ES-I3 (cell line): ENCODE data around the gene ZNF181.

Experiments used
- H3K36me3 ChIP-seq: 2 replicates; pipeline ENCODE4 v1.6.1; 2013; ENCODE audit warnings: mild to moderate bottlenecking, low read length, control low read depth, moderate library complexity; ENCODE audit not compliant: insufficient read depth
- H3K4me1 ChIP-seq: 2 replicates; pipeline ENCODE4 v1.6.1; 2013; ENCODE audit warnings: mild to moderate bottlenecking, control low read depth, low read length; ENCODE audit not compliant: insufficient read depth
- H3K9ac ChIP-seq: 2 replicates; pipeline ENCODE4 v1.6.1; 2013; ENCODE audit warnings: low read depth, mild to moderate bottlenecking, low read length, moderate library complexity
- H3K9me3 ChIP-seq: 2 replicates; pipeline ENCODE4 v1.6.1; 2013; ENCODE audit warnings: mild to moderate bottlenecking, low read length, moderate library complexity; ENCODE audit not compliant: control insufficient read depth, insufficient read depth

ZNF181 gene

DNA sequence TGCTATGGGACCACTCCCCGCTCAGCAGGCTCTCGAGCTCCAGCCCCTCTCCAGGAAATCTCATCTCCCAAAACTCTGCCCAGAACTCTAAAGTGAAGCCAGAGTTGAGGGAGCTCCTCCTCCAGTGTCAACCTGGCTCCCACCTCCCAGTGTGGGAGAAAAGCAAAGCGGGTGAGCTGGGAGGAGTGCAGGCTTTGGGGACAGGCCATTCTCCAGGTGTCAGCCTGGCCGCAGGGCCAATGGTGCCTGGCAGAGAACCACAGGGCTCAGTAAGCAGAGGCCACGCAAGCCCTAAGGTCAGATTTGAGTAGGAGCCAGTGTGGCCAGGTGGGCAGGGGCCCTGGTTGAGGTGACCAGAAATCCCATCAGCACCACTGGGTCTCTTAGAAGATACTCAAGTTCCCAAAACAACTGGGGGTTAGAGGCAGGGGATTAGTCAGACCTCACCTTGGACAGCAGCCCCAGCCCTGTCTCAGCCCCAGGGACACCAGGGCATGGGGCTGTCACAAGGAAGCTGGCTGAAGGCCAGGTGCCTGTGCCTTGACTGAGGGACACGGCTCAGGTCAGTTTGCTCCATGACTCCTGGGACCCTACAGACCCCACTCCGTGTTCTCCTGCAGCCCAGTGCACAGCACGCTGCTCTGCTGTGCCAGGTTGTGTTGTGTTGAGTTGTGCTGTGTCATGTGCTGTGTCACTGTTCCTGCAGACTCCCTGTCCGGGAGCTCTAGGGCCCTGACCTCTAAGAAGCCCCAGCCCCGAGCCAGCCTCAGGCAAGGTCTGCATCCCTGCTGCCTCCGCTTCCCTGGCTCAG lies 2.8 kb upstream of the ZNF181 start:
- Histone ChIP-seq H3K9ac (no peak overlapping the region), H3K36me3 (no peaks in the 10 kb centered on the region), H3K4me1 (no peaks in the 10 kb centered on the region), H3K9me3 (peaks cover 2% of the 10 kb centered on the region; the same call in 1 of the 2 replicates)

DNA sequence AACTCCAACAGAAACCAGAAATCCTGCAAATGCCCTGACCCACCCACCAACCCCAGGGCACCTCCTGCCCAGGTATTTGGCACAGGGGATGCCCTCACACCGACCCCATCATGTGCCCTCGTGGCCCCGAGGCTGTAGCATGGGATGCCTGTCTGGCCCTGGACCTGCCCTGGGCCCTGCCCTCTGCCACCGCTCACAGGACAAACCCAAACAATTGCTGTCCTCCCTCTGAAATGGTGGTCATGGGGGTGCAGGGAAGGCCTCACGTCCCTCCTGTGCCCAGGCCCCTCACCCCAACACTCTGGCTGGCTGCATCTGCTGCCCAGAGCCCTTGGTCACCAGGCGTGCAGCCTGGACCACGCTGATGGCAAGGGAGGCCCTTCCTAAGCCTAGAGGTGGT lies 2.1 kb upstream of the ZNF181 start:
- Histone ChIP-seq H3K36me3 (no peaks in the 10 kb centered on the region), H3K9me3 (peaks cover 2% of the 10 kb centered on the region; the same call in 1 of the 2 replicates), H3K9ac (no peak overlapping the region), H3K4me1 (no peaks in the 10 kb centered on the region)

DNA sequence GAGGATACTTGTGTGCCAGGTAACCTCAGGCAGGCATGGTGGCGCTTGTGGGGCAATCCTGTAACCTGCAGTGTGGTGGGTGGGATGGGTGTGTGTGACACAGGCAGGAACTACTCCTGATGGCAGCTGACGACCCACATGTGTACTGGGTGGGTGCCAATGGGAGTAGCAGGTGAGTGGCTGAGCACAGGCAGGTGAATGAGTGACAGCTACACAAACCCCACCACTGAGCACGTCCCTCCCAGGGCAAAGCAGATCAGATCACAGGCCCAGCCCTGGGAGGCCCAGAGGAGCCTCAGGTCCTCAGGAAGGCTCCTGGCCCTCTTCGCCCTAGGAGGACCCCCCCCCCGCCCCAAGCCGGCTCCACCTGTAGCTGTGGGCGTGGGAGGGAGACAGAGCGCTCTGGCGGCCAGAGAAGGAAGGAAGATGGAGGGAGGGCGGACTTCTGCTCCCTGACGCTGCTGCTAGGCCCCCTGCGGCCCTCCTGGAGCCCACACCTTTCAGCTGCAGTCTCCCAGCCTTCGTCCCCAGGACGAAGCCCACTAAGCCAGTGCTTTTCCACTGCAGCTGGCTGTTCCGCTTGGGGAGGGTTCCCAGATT lies 1.3 kb upstream of the ZNF181 start:
- Histone ChIP-seq H3K4me1 (no peaks in the 10 kb centered on the region), H3K9ac (peak overlapping the region; percentile 93), H3K36me3 (no peaks in the 10 kb centered on the region), H3K9me3 (peaks cover 2% of the 10 kb centered on the region; the same call in 1 of the 2 replicates)

DNA sequence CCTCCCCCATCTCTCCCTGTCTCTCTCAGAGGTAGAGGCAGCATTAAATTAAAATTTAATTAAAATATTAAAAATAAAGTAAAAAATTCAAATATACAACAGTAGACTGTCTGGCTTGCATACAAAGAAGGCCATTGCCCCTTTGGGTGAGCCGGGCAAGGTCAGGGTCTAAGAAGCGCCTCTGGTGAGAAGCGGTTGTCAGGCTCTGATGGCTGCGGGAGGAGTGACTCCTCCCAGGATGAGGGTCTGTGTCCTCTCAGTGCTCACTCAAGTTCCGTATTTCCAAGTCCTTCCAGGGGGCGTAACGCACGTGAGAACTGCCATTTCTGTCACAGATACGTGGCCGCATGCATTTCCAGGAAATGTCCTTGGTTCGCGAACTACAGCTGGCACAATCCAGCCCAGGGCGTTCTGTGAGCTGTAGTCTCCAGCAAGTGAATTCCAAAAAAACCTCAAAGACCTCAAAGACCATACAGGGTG lies 737 bp upstream of the ZNF181 start:
- H3K4me1 ChIP-seq: no peaks in the 10 kb centered on the region
- H3K9me3 ChIP-seq: no peaks in the 10 kb centered on the region
- no peaks in the 10 kb centered on the region for H3K36me3 ChIP-seq
- peak overlapping the region; percentile 93 for H3K9ac ChIP-seq

DNA sequence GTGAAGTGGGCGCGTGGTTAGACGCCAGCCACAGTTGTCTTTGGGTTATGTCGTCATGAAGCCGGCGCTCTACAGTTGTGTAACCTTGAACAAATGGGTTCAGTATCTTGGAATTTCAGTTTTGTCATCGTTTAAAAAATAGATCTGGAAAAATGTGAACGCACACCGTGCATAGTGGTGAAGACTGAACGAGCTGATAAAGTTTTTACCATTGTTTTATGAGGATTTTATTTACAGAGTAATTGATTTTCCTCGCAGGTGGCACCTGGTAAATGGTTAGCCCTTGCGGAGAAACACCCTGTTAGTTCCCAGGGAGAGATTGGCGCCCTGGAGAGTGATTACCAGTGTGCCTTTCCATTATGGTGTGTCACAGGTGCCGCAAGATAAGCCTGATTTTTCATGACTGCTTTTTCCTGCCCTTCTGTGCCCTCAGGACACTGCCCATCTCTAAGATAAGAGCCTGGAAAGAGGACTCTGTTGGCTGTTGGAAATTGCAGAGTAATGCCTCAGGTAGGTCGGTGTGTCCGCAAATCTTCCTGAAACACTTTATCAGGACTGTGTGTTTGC lies 577 bp downstream of the ZNF181 start:
- no peaks in the 10 kb centered on the region for H3K9me3 ChIP-seq
- no peaks in the 10 kb centered on the region for H3K4me1 ChIP-seq
- peaks cover 2% of the 10 kb centered on the region; the same call in 1 of the 2 replicates for H3K36me3 ChIP-seq
- peak overlapping the region; percentile 93 for H3K9ac ChIP-seq

DNA sequence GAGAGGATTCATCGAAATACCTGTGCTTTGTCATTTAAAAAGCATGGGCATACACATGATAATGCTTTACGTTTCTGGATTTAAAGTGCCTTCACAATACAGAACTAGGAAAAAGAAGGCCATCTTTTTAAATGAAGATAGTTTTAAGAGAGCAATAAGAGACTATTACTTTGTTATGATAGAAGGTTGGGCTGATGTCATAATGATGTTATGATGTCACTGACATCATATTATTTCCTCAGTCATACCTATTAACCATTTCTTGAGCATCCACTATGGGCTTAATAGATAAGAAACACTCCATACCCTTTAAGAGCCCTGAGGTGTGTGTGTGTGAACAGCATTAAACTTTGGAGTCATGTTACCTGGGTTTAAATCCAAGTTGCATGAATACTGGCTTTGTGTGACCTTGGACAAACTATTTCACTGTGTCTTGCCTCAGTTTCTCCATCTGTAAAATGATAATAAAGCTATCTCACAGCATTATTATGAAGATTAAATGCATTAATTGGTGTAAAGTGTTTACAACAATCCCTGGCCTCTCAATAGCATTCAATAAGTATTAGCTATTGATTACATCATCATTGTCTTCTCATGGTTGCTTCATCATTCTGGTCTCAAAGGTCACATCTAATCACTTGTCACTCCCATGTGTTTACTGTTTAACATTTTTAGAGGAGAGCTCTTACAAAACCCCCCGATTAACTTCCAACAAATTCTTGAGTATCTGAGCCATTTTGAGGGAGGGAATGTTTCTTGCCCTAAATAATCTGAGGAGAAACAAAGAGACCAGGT lies 11.1 kb downstream of the ZNF181 start:
- no peaks in the 10 kb centered on the region for H3K36me3 ChIP-seq
- H3K9me3 ChIP-seq: peaks cover 3% of the 10 kb centered on the region; the same call in 1 of the 2 replicates
- H3K9ac ChIP-seq: no peak overlapping the region
- H3K4me1 ChIP-seq: no peaks in the 10 kb centered on the region

DNA sequence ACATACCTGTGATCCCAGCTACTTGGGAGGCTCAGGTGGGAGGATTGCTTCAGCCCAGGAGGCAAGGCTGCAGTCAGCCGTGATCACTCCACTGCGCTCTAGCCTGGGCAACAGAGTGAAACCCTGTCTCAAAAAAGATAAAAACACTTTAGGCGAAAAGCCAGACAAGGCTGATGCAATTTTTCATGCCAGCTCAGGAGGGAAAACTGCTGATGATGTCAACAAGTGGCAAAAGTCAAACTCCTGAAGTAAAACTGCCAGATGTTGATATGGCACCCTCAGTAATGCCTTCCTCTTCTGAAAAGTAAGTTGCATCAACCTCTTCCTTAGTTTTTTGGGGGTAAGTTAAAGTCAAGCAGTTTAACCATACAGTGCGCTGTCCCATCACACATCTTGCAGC lies 23.4 kb downstream of the ZNF181 start:
- no peaks in the 10 kb centered on the region for H3K36me3 ChIP-seq
- H3K9me3 ChIP-seq: peaks cover 21% of the 10 kb centered on the region
- H3K9ac ChIP-seq: no peak overlapping the region
- H3K4me1 ChIP-seq: no peaks in the 10 kb centered on the region

DNA sequence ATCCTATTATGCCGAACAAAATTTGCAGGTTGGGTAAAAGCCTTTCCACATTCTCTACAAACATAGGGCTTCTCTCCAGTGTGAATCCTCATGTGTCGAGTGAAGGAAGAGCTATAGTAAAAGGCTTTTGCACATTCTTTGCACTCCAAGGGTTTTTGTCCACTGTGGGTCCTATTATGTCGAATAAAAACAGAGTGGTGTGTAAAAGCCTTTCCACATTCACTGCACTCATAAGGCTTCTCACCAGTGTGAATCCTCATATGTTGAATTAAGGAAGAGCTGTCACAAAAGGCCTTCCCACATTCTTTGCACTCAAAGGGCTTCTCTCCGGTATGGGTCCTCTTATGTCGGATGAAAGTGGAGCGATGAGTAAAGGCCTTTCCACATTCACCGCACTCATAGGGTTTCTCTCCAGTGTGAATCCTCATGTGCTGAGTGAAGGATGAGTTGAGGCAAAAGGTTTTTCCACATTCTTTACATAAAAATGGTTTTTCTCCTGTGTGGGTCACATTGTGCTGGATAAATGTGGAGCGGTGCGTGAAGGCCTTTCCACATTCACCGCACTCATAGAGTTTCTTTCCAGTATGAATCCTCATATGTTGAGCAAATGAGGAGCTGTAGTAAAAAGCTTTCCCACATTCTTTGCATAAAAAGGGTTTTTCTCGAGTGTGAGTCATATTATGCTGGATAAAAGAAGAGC lies 25.3 kb downstream of the ZNF181 start:
- no peaks in the 10 kb centered on the region for H3K4me1 ChIP-seq
- no peaks in the 10 kb centered on the region for H3K36me3 ChIP-seq
- H3K9ac ChIP-seq: no peak overlapping the region
- H3K9me3 ChIP-seq: peaks cover 14% of the 10 kb centered on the region

DNA sequence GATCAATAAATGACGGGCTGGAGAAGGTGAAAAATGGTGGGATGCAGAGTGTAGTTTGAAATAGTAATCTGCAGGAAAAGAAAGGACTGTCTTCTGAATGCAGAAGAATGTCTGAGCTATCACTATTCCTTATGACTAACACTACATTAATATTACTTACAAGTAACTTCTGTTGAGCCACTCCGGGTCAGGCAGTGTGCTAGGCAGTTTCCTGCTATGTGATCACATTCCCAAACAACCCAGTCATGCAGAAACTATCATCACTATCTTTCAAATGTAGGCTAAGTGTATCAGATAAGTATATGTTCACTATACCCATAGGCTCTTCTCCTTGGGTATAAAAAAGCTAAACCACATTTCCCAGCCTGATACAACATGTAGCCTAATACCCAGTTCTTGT lies 32.3 kb downstream of the ZNF181 start:
- H3K9me3 ChIP-seq: peaks cover 3% of the 10 kb centered on the region; the same call in 1 of the 2 replicates

DNA sequence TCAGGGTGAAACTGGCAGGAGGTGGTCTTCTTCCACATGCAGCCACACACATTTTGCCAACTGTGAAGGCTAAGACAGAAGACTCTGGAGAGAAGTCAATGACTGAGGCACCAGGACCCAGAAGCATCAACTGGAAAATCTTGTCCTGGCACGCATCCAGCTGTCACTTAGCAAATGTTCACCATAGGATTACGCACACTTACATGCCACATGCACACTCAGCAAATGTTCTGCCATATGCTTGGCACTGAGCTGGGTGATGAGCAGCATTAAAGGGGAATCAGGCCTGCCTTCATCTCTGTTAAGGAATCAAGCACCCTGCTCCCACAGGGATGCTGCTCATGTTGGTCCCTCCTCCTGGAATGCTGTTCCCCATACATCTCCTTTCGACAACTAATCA lies 33.9 kb downstream of the ZNF181 start:
- Histone ChIP-seq H3K4me1 (no peaks in the 10 kb centered on the region), H3K9me3 (peaks cover 3% of the 10 kb centered on the region; the same call in 1 of the 2 replicates), H3K9ac (no peak overlapping the region), H3K36me3 (peaks cover 3% of the 10 kb centered on the region; the same call in 1 of the 2 replicates)

More for the DNA sequence above, 32.3 kb downstream of the ZNF181 start:
- Histone ChIP-seq H3K4me1 (no peaks in the 10 kb centered on the region), H3K36me3 (peaks cover 3% of the 10 kb centered on the region; the same call in 1 of the 2 replicates), H3K9ac (no peak overlapping the region)

DNA sequence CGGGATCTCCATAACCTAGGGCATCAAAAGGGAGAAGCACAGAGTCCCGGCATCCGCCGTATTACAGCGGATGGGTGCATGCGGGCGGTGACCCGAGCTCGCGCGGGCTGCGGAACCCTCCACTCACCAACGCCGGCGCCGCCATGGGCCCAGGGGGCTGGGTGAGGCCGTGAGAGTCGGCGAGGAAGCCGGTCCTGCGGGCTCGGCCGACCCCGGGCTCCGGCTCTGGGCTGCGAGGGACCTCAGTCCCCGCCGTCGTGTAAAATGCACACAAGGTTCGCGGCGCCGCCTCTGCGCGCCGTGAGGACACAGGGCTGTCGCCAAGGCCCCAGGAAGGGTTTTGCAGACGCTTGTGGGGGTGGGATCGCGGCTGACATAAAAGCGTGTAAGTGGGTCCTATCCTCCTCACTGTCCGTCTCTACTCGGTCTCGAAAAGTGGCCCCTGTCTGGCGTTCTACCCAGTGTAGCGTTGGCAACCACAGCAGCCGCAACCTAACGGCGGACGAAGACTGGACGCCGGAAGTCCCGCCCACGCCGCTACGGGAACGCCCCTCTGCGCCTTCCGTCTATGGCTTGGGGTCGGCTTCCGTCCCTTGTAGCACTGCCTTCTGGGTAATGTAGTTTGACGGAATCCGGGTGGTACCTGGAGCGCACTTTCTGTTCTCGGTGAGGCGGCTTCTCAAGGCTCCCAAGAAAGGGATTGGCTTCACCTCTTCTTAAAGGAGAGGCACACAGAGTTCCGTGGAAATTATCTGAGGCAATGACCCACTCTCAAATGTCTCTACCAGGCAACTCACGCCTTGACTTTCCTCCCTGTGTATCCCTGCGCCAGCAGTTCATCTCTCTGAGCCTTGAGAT lies 38.9 kb downstream of the ZNF181 start, which contains the start of gene ZNF599:
TSS of gene ZNF599 (minus strand) at position 519 of the 858 bp plus-strand sequence. CDS start at position 145, 374 bp downstream.
- Histone ChIP-seq H3K9ac (peak within 1 kb of the TSS; percentile 87; the same call in 1 of the 2 replicates), H3K36me3 (no peaks in the 10 kb centered on the region), H3K9me3 (no peaks in the 10 kb centered on the region), H3K4me1 (no peaks in the 10 kb centered on the region)

DNA sequence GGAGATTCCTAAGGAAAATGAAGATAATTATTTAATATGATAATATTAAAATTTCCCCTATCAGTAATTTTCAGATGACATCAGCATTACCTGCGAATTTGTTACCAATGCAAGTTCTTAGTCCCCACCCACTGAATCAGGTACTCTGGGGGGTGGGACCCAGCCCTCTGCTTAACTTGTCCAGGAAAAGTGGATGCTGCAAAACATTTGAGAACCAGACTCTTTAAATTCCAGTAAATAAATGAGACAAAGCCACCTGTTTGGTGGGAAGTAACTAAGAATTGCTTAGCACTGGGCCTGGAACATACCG lies 39.5 kb downstream of the ZNF181 start:
- Histone ChIP-seq H3K9me3 (no peaks in the 10 kb centered on the region), H3K4me1 (no peaks in the 10 kb centered on the region), H3K9ac (peak overlapping the region; percentile 87; the same call in 1 of the 2 replicates), H3K36me3 (no peaks in the 10 kb centered on the region)

DNA sequence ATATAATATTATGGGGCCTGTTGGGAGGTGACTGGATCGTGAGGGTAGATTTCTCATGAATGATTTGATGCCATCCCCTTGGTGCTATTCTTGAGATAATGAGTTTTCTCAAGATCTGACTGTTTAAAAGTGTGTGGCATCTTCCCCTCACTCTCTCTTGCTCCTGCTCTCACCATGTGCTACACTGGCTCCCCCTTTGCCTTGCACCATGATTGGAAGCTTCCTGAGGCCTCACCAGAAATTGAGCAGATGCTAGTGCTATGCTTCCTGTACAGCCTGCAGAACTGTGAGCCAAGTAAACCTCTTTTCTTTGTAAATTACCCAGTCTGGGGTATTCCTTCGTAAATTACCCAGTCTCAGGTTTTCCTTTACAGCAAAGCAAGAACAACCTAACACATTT lies 40.8 kb downstream of the ZNF181 start:
- no peaks in the 10 kb centered on the region for H3K36me3 ChIP-seq
- no peak overlapping the region for H3K9ac ChIP-seq
- H3K4me1 ChIP-seq: no peaks in the 10 kb centered on the region
- no peaks in the 10 kb centered on the region; the same call in 1 of the 2 replicates for H3K9me3 ChIP-seq
